Amygdala (tissue), 56 donors: Measurements from ENCODE around the gene DSN1.

ENCODE experiments used
- DNase-seq, 56 donors: peaks; one replicate each; lab custom pipeline; 2025; lab: John Stamatoyannopoulos, UW

The DSN1 gene

DNA sequence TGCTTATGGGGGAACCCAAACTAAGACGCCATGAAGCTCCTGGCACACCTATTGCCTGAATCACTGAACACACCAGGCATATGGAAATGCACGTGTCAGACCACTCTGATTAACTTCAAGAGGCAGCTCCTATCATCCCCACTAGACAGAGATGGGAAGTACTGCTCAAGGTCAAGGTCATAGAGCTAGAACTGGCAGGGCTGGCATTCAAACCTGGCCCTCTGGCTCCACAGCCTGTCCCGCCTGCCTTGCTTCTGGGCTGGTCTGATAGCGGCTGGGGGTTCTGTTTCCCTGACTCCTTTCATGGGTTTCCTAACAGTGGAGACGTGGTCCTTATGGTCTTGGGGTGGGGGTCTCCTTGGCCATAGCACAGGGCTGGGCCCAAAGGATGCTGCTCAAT, 22.6 kb upstream of the DSN1 start:
- DNase-seq, result no peak

DNA sequence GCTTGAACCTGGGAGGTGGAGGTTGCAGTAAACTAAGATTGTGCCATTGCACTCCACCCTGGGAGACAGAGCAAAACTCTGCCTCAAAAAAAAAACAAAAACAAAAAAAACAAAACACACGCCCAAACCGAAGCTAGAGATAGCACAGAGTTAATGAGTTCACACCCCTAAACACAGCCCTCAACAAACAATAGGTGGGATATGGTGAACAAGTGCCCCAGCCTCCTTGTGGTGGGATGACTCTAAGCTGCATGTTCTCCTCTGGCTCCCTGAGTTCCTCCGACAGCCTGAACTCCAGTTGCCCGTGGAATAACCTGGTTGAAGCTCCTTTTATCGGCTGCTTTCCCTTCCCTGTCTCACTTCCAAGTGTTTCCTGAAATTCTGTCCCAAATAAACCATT, 22.1 kb upstream of the DSN1 start:
- no peak for DNase-seq

DNA sequence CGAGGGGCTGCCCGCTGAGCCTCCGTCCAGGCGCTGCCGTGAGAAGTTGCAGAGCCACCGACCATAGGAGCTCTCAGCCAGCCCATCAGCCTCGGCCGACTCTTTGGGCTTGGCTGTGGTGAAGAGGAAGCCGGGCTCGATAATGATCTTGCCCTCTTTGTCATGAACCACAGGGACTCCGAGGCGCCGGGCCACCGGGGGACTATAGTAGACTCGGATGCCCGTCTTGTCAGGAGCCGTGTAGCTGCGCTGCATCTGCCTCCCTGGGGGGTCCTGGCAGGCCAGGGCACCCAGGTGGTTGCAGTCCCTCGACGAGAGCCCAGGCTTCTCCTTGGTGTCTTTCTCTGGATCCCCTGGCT, 20.5 kb upstream of the DSN1 start:
- no peak for DNase-seq

DNA sequence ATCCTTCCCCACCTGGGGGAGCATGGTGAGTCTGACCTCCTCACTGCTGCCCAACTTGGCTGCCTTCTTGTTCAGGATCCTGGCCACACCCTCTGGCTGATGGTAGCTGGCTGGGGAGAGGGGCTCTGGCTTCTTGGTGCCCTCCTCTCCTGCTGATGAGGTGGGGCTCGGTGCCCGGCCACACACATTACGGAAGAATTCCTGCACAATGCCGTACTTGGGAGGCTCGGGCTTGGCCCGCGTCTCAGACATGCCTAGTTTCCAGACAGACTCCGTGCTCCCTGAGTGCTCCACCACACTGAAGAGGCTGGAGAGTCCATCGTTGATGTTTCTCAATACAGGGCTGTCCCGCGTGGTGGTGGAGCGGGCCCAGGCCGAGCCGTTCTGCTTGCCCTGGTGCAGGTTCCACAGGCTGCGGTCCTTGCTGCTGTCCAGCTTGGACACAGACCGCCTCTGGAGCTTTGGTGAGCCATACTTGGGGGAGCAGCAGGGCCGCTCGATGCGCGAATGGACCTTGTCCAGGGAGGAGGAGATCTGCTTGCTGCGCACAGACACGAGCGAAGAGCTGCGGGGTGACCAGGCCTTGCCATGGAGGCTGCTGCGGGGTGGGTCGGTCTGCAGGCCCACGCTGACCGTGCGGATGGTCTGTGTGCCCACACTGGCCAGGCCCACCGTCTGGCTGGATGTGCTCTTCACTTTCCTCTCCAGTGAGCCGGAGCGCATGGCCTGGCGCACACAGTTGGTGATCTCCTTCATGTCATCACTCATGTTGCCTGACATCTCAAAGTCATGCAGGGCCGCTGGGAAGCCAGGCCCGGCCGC, 19.9 kb upstream of the DSN1 start:
- DNase-seq, result no peak

DNA sequence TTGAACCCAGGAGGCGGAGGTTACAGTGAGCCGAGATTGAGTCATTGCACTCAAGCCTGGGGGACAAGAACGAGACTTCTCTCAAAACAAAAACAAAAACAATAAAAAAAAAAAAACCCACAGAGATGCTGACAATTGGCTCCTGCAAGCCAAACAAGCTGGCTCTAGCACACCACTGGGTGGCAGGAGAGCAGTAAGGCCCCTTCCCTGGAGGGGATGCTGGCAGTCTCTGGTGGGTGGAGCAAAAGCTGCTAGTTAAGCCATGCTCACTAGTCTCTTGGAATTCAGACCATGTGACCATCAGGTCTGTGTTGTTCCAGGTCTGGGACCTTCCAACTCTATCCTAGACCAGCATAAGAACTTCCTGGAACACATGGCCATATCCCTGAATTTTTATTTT, 18.9 kb upstream of the DSN1 start:
- peak in 30 of 56 donors; percentile 6 to 58 (median 24) for DNase-seq

DNA sequence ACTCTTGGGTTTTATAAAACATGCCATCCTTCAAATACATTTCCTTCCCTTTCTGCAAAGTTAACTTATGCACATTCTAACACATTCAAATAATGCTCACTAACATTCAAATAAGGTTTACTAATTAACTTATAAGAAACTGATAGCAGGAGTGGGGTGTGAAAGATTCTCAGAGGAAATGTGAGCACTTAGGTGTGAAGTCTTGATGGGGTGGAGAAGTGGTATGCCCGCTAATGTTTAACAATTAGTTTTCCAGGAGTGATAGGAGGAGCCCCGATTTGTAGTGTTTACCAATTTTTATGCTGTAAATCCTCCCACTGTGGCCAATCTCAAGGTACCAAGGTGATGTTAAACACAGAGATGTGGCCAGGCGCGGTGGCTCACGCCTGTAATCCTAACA, 18.3 kb upstream of the DSN1 start:
- no peak for DNase-seq

DNA sequence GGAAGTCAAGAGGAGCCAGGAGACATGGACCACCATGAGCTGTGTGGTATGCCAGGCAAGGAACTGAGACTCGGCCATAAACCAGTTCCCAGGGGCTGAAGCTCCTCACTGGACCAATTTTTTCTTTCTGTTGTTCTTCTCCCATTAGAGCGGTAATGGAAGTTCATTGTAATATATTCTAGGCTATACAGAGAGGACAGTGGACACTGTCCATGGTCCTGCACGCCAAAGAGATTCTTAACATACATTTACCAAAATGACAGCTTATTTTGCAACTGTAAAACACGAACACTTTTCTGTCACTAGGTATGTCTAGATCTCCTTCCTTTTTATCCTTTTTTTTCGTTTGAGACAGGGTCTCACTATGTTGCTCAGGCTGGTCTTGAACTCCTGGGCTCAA, 13.1 kb upstream of the DSN1 start:
- no peak for DNase-seq

DNA sequence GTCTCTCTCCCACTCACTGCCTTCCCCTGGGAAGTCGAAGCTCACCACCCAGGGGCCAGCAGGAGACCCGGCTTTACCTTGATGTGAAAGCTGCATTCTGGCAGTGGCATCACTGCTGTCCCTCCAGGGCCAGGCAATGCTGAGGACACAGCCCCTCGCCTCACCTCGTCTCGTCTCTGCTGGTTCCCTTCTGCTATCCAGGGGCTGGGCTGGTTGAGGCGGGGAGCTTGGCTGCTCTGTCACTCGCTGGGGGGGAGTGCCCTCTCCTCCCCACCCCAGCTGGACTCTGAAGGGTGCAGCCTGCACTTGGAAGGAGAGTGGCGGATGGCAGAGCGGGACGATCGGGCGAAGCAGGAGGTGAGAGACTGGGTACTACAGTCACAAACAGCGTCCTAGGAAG, 12.7 kb upstream of the DSN1 start:
- no peak for DNase-seq

DNA sequence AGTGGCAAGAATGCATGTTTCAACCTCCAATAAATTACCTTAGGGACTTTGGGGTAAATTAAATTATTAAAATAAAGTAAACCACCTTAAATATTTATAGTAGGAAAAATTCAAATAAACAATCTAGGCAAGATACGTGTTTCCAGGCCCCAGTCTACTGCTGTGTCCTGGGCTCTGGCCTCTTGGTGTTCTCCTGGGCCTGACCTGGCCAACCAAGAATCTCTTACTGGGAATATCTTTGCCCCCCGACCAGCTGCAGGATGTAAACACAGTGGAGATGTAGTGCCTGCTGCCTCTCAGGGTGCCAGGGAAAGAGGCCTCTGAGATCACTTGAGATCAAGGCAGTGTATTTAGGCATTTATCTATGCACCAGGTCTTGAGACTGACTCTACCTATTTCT, 11.7 kb upstream of the DSN1 start:
- DNase-seq, result no peak

DNA sequence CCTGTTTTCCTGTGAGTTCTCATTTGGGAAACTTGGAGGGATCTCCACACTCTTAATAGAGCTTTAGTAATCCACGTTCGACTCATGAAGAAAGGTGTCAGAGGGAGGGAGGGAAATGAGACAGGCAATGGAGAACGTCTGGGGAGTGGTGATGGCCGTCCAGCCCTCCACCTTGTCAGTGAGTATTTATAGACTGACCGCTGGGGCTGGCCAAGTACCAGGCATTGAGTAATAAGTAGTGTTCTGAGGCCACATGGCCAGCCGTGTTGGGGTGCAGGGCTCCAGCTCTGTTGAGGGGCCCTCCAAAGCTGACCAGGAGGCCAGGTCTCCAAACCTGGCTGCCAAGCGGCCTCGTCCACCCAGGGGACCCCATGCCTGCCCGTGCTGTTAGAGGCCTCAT, 11.3 kb upstream of the DSN1 start:
- no peak for DNase-seq

DNA sequence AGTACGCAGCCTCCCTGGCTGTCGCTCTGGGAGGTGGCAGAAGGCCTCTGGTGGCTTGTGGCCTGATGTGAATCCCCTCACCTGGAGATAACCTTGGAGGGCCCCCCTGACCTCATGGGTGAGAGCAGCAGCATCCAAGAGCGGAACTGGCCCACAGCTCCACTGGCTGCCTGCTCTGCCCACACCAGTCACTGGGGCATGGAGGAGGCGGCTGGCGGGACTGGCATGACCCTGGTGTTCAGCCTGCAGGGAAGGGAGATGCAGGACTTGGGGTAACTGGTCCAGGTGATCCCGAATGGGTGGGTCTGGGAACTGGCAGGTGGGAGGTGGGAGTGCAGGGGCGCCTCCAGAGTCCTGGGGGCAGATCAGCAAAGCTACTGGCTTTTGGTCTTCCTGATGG, 10.6 kb upstream of the DSN1 start:
- DNase-seq, result no peak

DNA sequence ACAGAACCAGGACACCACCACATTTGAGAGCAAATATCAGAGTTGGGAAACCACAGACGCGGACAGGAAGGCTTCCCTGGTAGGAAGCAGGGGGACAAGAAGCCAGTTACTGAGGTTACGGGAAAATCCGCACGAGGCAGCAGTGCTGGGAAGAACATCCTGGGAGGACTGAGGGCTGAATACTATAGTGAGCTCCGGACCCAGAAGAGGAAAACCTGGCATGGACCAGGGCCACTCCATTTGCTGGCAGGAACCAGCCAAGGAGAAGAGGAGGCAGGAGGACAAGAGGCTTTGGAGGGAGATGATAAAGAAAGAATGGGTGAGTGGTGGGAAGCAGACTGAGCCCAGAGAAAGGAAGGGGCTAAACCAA, 6.1 kb upstream of the DSN1 start:
- no peak for DNase-seq

DNA sequence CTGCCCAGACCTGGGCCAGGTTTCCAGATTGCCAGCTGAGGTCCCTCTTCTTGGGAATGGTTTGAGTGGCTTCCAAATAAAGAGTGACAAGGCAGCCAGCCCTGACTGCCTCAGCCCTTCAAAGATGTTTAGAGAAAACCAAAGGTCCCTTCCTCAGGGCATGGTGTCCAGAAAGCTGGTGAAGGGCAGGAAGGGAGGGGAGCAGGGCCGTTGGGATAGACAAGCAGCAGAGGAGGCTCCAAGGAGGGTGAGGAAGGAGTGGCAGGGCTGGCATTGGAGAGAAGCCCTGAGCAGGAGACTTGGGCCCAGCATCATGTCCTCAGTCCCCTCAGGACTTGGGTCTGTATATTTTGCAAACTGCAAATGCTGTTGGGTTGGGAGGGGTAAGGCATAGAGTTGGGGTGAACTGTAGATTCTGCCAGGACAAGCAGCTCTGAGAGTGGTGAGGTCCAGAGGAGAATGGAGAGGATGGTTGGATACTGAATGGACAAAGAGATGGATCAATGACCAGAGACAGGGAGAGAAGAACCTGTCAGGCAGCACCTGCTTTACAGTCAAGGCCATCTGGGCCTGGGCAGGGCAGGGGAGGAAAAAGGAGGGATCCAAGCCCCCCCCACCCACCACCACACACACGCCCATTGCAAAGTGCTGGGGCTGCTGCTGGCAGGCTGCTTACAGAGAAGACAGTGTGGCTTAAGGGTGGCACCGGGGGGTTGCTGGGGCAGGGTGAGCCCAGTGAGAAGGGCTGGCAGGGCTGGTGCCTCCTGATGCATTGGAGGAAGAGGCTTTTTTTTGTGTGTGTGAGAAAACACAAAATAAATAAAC, 5.5 kb upstream of the DSN1 start:
- DNase-seq, result no peak

DNA sequence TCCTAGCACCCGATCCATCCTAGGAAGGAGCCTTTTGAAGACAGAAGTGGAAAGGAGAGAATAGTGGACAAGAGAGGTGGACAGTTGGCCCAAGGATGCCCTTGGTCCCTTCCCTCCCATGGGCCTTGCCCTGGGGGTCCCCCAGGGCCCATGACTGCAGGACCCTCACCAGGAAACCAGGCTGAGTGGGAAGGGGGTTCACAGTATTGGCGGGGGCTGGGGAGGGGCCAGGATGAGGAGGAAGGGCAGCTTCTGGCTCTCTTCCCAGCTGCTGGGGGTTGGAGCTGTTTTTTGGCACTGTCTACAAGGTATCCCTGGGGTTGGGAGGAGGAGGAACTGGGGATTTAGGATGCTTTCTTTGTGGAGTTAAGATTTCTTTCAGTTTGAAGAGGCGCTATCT, 4.0 kb upstream of the DSN1 start:
- DNase-seq, result no peak

DNA sequence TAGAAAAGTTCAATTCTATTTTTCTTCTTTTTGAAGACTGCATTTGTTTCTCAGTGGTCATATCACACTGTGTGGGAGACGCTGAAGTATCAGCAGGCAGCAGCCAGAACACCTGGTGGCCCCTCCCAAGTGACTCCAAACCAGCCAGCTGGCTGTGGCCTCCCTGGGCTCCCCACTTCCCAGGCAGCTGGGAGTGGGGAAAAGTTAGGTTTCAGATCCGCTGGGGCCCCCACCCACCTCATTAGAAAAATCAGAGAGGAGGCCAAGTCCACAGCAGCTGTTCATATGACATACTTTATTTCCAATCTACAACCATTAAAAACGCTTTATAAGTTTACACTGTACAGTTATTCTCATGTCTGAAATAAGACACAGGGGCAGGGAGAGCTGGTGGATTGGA, 3.6 kb upstream of the DSN1 start:
- no peak for DNase-seq

DNA sequence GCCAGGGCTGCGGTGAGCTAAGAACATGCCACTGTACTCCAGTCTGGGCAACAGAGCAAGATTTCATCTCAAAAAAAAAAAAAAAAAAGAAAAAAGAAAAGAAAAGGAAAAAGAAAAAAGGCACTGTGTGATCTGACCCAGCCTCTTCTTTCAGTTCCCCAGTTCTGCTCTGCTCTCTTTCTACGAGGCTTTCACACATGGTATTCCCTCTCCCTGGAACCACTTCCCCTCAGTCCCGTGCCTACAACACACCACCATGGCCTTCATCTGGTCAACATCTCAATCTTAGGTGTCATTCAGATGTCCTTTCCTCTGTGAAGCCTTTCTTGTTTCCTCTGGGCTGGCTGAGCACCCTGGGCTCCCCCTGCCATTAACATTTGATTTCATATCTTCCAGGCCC, 2.3 kb upstream of the DSN1 start:
- DNase-seq, result no peak

DNA sequence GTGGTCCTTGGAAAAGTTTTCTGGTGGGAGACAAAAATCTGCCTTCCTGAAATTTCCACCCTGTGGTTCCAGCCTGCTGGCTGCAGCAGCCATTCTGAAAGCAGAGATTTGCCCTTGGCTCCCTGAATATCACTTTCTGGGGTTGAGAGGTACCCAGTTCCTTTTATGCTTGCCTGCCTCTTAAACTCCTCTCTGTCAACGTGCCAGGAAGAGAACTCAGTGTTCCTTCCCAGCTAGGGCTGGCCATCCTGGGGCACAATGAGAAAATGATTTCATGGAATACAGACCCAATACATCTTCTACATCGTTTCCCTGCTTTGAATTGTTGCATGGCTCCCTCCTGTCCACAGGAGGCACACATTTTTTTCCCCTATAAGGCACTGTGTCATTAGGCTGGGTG, 1.6 kb upstream of the DSN1 start:
- DNase-seq, result no peak

DNA sequence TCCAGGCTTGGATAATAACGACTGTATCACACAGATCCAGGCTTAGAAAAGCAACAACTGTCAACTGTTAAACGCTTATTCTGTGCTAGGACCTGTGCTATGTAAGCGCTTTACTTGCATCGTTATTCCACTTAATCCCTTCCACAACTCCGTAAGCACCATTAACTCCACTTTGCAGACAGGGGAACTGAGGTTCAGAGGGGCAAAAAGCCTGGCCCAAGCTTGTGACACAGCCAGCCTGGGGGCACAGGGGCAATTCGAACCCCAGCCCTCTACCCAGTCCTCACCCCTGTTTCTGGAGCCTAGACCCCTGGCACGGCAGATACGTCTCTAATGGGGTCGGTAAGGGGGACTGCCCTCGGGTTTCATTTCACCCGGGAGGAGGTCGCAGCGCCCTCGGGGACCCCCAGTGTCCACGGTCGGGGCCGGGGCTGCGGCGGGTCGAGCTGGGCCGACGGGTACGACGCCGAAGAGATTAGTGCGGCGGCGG, 411 bp downstream of the DSN1 start:
- no peak for DNase-seq

DNA sequence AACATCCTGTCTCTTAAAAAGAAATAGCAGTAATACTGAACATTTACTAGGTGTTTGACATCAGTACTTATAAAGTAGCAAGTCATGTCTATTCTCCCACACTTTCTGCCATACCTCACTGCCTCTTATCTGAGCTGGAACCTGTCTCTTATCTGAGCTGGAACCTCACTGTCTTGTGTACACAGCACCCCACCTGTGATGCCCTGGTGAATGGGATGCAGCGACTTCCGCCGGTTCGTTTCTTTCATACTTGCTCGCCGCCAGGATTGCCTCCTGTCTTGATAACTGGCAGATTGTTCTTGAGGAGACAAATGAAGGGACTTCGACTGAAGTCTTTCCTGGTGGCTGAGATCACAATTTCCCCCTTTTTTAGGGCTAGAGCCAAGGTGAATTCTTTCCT, 2.9 kb downstream of the DSN1 start:
- no peak for DNase-seq

DNA sequence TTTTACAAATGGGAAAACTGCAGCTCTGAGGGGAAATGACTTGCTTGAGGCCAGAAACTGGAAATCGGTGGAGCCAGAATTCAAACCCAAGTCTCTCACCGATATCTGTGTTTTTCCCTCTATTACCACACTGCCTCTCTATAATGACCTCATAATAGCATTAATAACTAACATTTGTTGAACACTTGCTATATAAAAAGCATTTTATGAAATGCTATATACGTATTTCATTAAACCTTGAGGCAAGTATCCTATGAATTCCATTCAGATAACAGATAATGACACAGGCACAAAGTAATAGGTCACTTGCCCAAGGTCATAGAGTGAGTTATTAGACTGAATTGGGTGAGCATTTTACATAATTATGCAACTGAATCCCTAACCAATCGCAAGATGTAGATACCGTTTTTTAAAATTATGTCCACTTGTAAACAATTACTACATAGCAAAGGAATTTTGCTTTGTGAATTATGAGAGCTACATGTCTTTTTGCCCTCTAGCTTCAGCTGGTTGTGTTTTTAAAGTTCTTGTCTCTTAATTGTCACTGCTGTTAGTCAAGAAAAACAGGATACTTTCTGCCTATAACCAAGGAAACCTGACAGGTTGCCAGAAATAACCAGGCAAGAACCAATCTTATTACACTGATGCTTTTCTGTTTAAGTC, 4.7 kb downstream of the DSN1 start:
- no peak for DNase-seq

DNA sequence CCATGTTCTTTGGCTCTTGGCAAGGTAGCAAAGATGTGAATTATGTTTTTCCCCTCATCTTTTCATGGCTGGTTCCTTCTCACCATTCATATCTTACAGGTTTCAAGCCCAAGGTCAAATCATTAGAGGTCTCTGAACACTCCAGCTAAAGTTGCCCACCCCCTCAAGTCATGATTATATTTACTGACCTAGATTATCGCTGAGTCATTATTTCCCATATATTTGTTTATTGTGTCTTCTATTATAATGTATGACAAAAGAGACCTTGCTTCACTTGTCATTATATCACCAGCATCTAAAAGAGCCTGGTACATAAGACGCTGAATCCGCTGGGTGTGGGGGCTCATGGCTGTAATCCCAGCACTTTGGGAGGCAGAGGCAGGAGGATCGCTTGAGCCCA, 12.4 kb downstream of the DSN1 start:
- no peak for DNase-seq

DNA sequence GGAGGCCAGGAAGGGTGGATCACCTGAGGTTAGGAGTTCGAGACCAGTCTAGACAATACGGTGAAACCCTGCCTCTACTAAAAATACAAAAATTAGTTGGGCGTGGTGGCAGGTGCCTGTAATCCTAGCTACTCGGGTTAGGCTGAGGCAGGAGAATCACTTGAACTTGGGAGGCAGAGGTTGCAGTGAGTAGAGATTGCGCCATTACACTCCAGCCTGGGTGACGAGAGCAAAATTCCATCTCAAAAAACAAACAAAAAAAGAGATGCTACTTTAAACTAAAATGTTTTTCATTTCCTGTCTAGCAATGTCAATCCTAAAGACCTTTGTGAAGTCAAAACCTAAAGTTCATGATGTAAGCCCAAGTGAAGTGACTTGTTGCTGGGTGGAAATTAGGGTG, 12.9 kb downstream of the DSN1 start:
- DNase-seq, result no peak
